GM10266 (cell line): ENCODE measurements around the gene PPARA.

Source experiments
- DNase-seq: peaks from one replicate; pipeline ENCODE4 v3.0.0; 2012; ENCODE audit errors: extremely low spot score
- TF ChIP-seq, protein P1 (sequence below): IDR thresholded peaks from 2 replicates; pipeline ENCODE4 v1.5.1; 2012; ENCODE audit warnings: mild to moderate bottlenecking, low read depth; ENCODE audit not compliant: control insufficient read depth, insufficient read depth; ENCODE audit errors: missing control alignments

PPARA gene

DNA sequence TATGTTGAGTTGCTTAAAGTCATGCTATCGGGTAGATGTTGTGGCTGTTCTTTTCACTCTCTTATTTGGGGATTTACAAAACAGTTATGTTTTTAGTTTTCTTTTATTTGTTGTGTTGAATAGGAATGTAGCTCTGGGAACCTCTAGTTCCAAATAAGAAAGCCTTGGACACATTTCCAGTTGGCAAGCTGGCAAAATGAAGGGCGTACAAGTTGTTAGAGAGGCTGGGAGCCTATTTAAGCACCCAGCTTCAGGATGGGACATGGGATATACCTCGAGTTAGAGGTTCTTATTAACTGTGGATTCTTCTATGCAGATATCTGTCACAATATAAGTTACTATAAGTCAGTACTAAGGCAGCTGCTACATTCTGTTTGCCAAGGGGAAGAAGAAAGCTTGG, 22.8 kb downstream of the PPARA start:
- no peak for DNase-seq
- TF ChIP-seq, protein P1, sequence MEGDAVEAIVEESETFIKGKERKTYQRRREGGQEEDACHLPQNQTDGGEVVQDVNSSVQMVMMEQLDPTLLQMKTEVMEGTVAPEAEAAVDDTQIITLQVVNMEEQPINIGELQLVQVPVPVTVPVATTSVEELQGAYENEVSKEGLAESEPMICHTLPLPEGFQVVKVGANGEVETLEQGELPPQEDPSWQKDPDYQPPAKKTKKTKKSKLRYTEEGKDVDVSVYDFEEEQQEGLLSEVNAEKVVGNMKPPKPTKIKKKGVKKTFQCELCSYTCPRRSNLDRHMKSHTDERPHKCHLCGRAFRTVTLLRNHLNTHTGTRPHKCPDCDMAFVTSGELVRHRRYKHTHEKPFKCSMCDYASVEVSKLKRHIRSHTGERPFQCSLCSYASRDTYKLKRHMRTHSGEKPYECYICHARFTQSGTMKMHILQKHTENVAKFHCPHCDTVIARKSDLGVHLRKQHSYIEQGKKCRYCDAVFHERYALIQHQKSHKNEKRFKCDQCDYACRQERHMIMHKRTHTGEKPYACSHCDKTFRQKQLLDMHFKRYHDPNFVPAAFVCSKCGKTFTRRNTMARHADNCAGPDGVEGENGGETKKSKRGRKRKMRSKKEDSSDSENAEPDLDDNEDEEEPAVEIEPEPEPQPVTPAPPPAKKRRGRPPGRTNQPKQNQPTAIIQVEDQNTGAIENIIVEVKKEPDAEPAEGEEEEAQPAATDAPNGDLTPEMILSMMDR = no peak

DNA sequence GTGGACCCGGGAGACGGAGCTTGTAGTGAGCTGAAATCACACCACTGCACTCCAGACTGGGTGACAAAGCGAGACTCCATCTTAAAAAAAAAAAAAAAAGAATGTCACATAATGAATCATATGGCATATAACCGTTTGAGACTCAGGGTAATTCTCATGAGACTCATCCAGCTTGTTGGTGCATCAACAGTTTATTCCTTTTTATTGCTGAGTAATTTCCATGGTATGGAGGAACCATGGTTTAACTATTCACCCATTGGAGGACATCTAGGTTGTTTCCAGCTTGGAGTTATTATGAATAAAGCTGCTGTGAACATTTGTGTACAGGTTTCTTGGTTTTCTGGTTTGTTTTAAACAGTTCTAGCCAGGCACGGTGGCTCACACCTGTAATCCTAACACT, 25.3 kb downstream of the PPARA start:
- TF ChIP-seq, protein P1 = no peak
- DNase-seq = no peak

DNA sequence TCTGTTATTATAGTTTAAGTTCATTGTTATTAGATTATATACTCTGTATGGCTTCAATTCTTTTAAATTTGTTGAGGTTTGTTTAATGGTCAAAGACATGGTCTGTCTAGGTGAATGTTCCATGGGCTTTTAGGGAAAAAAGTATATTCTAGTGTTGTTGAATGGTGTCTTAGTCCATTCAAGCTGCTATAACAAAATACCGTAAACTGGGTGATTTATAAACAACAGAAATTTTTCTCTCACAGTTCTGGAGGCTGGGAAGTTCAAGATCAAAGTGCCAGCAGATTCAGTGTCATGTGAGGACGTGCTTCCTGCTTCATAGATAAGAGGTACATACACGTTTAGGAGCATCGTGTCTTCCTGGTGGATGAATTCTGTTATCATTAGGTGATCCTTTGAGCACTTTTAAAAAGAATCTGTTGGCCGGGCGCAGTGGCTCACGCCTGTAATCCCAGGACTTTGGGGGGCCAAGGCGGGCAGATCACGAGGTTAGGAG, 26.2 kb downstream of the PPARA start:
- no peak for DNase-seq
- TF ChIP-seq, protein P1 = no peak

DNA sequence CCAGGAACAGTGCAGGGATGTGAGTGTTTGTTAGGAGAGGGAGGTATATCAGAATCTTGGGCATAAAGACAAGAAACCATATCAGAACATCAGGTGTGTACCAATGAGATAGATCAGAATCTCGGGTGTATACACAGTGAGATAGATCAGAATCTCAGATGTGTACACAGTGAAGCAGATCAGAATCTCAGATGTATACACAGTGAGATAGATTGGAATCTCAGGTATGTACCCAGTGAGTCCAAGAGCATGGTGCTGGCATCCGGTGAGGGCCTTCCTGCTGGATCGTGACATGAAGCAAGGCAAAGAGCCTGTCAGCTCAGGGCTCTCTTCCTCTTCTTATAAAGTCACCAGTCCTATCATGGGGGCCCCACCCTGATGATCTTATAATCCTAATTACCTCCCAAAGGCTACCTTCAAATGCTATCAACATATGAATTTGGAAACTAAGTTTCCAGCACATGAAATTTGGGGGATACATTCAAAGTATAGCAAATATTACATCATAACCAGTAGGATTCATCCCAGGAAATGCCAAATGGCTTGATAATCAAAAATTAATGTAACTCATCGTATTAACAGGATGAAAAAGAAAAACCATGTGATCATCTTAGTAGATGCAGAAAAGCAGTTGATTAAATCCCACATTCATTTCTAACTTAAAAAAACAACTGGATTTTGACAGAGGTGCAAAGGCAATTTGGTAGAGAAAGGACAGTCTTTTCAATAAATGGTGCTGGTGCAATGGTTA, 28.6 kb downstream of the PPARA start:
- DNase-seq = no peak
- TF ChIP-seq, protein P1 = no peak

DNA sequence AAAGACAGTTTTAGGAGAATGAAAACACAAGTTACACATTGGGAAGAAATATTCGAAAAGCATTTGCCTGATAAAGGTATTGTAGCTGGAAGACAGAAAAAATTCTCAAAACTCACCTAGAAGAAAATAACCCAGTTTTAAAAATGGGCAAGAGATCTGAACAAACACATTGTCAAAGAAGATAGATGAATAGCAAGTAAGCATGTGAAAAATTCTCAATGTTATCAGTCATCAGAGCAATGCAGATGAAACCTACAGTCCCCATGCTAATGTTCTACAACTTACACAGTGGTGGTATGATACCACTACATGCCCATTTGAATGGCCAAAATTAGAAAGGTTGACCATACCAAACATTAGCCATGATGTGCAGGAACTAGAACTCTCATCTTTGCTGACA, 29.4 kb downstream of the PPARA start:
- TF ChIP-seq, protein P1 = no peak
- DNase-seq = no peak

DNA sequence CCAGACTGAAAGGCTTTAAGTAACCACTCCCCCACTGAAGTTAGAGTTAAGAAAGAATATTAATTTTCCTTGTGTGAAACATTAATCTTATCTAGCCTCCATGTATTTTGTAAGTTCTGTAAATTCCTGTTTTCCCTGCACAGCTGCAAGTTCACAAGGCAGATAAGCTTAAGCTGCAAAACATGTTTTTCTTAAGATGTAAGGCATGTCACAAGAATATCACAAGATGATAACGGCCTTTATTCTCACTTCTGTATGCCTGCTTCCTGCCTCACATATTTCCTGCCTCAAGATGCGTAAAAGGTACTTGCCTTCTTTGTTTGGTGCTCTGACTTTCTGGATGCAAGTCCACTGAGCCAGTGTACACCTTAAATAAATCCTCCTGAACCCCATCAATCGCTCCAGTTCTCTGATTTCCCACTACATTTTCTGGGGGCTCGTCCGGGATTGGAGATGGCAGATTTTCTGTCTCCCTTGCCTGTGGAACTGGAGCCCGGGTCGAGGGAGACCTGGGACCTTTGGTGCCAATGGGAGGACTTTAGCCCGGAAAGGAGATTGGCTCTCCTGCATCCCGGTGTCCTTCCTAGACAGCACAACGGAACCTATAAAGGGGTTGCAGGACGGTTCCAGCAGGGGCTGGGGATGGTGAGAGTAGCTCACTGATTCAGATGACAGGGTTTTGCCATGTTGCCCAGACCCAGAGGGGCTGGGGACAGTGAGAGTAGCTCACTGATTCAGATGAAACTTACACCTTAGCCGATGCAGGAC, 30.2 kb downstream of the PPARA start:
- TF ChIP-seq, protein P1 = no peak
- no peak for DNase-seq

DNA sequence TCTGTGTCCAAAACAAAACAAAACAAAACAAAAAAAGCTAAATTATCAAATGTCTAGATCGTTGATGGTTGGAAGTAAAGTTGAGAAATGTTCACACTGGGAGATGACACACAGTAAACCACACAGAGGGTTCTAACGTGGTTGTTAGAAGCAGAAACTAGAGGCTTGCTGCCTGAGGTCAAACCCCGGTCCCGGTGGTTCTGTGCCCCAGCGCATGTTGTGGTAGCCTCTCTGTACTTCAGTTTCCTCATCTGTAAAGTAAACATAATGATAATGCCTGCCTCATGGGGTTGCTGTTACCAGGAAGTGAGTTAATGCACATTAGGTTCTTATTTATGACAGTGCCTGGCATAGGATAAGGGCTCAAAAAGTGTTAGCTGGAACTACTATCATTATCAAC, 33.4 kb downstream of the PPARA start:
- DNase-seq = no peak
- TF ChIP-seq, protein P1 = no peak
